ENCODE data around the gene PSIP1. TPM values are rescaled to one million over a fixed set of nuclear protein-coding genes. Genes with fewer than 3 reads are reported as not detected.

Gene PSIP1
- total and polyA plus RNA-seq, 2 donors (not counting 1 experiment from before 2014, with no cell fraction given): 19.7 to 124 TPM

- ChIA-PET CTCF (interaction anchor here (1.3 kb wide), 1 partner anchor 105 kb away, joined by 9 read pairs; no protein-coding TSS in a partner anchor), POLR2A (no interaction called here)
- peaks cover 13 to 18% of the 10 kb centered on the region in 2 donors for H3K4me1 ChIP-seq (ENCODE audit: control insufficient read depth in 2 of 2, insufficient read depth in 2 of 2, low read length in 2 of 2)
- H3K36me3 ChIP-seq (replicated peaks in 1 of 2; ENCODE audit: control extremely low read depth in 1 of 2, control insufficient read depth in 1 of 2, extremely low read depth in 1 of 2, insufficient read depth in 2 of 2, low read length in 1 of 2): no peaks in the 10 kb centered on the region
- intact Hi-C loops (cut with micrococcal nuclease): no loop called here
- H3K4me3 ChIP-seq (ENCODE audit: control extremely low read depth in 1 of 5, extremely low read depth in 1 of 5, insufficient read depth in 1 of 5, low read depth in 2 of 5, low read length in 4 of 5): no peak overlapping the region
- no peak overlapping the region for H3K9ac ChIP-seq (ENCODE audit: low read length)
- H3K9me3 Mint-ChIP-seq (ENCODE audit: insufficient read depth): no peaks in the 10 kb centered on the region
- no peaks in the 10 kb centered on the region for H4K20me1 ChIP-seq (ENCODE audit: control insufficient read depth, insufficient read depth, low read length, poor library complexity, severe bottlenecking)
- H3K27me3 ChIP-seq (replicated peaks in 1 of 4; ENCODE audit: control extremely low read depth in 1 of 4, control insufficient read depth in 3 of 4, insufficient read depth in 4 of 4, low read length in 3 of 4): peaks cover 0 to 3% (median 0%) of the 10 kb centered on the region in 4 experiments
- H3K27ac ChIP-seq (ENCODE audit: low read length in 2 of 2): no peak overlapping the region
- H3K79me2 ChIP-seq (ENCODE audit: control insufficient read depth, insufficient read depth, low read length): no peaks in the 10 kb centered on the region
- H3K4me1 Mint-ChIP-seq: peaks cover 14% of the 10 kb centered on the region
- no peak overlapping the region for H3K4me2 ChIP-seq (replicated peaks; ENCODE audit: low read depth, low read length, poor library complexity, severe bottlenecking)
- no peak for TF ChIP-seq EZH2 (IDR thresholded peaks at IDR 0.05; ENCODE audit: borderline replicate concordance, insufficient read depth, low read depth, low read length, poor library complexity, severe bottlenecking)
- TF ChIP-seq CTCF (IDR thresholded peaks at IDR 0.05): no peak
- H3K27me3 Mint-ChIP-seq: no peaks in the 10 kb centered on the region
- H2AFZ ChIP-seq (ENCODE audit: insufficient read depth, low read depth, low read length, poor library complexity, severe bottlenecking): no peak overlapping the region
- H3K9me3 ChIP-seq (ENCODE audit: control extremely low read depth in 1 of 3, control insufficient read depth in 2 of 3, insufficient read depth in 1 of 3, low read length in 2 of 3): no peaks in the 10 kb centered on the region
- ATAC-seq (ENCODE audit: low read depth): no peak
- H3K27ac Mint-ChIP-seq: no peak overlapping the region
- H3K4me3 Mint-ChIP-seq: no peak overlapping the region
- no CpG with 5 or more reads among the region's 2 CpGs for WGBS (ENCODE audit: insufficient coverage)
- DNase-seq: no peak
Measured at GRCh38 chr9:15549611-15550010, 38.8 kb upstream of the PSIP1 start.

- no peaks in the 10 kb centered on the region for H3K9me3 ChIP-seq (ENCODE audit: control extremely low read depth in 1 of 3, control insufficient read depth in 2 of 3, insufficient read depth in 1 of 3, low read length in 2 of 3)
- no peak overlapping the region for H3K9ac ChIP-seq (ENCODE audit: low read length)
- H3K4me1 ChIP-seq (ENCODE audit: control insufficient read depth in 2 of 2, insufficient read depth in 2 of 2, low read length in 2 of 2): no peaks in the 10 kb centered on the region
- Mint-ChIP-seq H3K27me3 (no peaks in the 10 kb centered on the region), H3K9me3 (ENCODE audit: insufficient read depth) (no peaks in the 10 kb centered on the region), H3K4me1 (no peaks in the 10 kb centered on the region), H3K4me3 (no peak overlapping the region), H3K27ac (no peak overlapping the region)
- no peak for ATAC-seq (ENCODE audit: low read depth)
- no peak overlapping the region for H2AFZ ChIP-seq (ENCODE audit: insufficient read depth, low read depth, low read length, poor library complexity, severe bottlenecking)
- no peaks in the 10 kb centered on the region for H3K79me2 ChIP-seq (ENCODE audit: control insufficient read depth, insufficient read depth, low read length)
- no peak overlapping the region for H3K27ac ChIP-seq (ENCODE audit: low read length in 2 of 2)
- H3K27me3 ChIP-seq (replicated peaks in 1 of 4; ENCODE audit: control extremely low read depth in 1 of 4, control insufficient read depth in 3 of 4, insufficient read depth in 4 of 4, low read length in 3 of 4): no peaks in the 10 kb centered on the region
- WGBS (ENCODE audit: insufficient coverage): 100% methylated on average over 2 of the region's 4 CpGs
- ChIA-PET POLR2A (no interaction called here), CTCF (interaction anchor here (1.3 kb wide), 1 partner anchor 10 kb away, joined by 3 read pairs; the partner anchor contains the start of gene CCDC171)
- intact Hi-C loops (cut with micrococcal nuclease): no loop called here
- no peak overlapping the region for H3K4me2 ChIP-seq (replicated peaks; ENCODE audit: low read depth, low read length, poor library complexity, severe bottlenecking)
- no peak for TF ChIP-seq EZH2 (IDR thresholded peaks at IDR 0.05; ENCODE audit: borderline replicate concordance, insufficient read depth, low read depth, low read length, poor library complexity, severe bottlenecking)
- H4K20me1 ChIP-seq (ENCODE audit: control insufficient read depth, insufficient read depth, low read length, poor library complexity, severe bottlenecking): no peaks in the 10 kb centered on the region
- no peaks in the 10 kb centered on the region for H3K36me3 ChIP-seq (replicated peaks in 1 of 2; ENCODE audit: control extremely low read depth in 1 of 2, control insufficient read depth in 1 of 2, extremely low read depth in 1 of 2, insufficient read depth in 2 of 2, low read length in 1 of 2)
- no peak for DNase-seq
- H3K4me3 ChIP-seq (ENCODE audit: control extremely low read depth in 1 of 5, extremely low read depth in 1 of 5, insufficient read depth in 1 of 5, low read depth in 2 of 5, low read length in 4 of 5): no peak overlapping the region
Measured at GRCh38 chr9:15543047-15543813, 32.5 kb upstream of the PSIP1 start.

Measured in B cell (primary cell).